GM12865 (cell line): ENCODE data around the gene GGN.
A peak's percentile ranks its signal among the peaks of the same experiment; 100 is the strongest.
"Not testable (repeated sequence)": the region's sequence is repeated elsewhere in the genome, so short reads cannot be mapped to it uniquely, and the experiment has no call there.

Experiments used
- DNase-seq: peaks from one replicate; pipeline ENCODE4 v3.0.0; 2010; ENCODE audit warnings: low read depth
- H3K4me3 ChIP-seq: 2 replicates; pipeline ENCODE4 v1.5.1; 2011; ENCODE audit warnings: mild to moderate bottlenecking, low read depth, low read length, control low read depth
- TF ChIP-seq, protein P1 (sequence below): IDR thresholded peaks from 2 replicates; pipeline ENCODE4 v1.5.1; 2011; ENCODE audit warnings: low read length, control low read depth, low read depth, inconsistent platforms; ENCODE audit not compliant: insufficient read depth; ENCODE audit errors: missing control alignments

GGN gene

DNA sequence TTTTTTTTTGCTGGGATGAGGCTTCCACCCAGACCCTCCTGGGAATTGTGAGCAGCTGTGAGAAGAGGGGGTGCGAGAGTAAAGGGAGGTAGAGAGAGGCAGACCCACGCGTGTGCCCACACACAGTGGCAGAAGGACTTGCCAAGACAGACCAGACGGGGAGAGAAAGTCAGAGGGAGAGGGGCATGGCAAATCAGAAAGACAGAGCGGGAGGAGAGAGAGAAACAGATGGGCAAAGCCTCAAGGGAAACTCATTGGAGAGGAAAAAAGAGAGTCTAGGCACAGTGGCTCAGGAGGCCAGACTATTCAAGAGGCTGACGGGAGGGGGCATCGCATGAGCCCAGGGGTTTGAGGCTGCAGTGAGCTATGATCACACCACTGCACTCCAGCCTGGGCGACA lies 35.2 kb downstream of the GGN start:
- TF ChIP-seq, protein P1, sequence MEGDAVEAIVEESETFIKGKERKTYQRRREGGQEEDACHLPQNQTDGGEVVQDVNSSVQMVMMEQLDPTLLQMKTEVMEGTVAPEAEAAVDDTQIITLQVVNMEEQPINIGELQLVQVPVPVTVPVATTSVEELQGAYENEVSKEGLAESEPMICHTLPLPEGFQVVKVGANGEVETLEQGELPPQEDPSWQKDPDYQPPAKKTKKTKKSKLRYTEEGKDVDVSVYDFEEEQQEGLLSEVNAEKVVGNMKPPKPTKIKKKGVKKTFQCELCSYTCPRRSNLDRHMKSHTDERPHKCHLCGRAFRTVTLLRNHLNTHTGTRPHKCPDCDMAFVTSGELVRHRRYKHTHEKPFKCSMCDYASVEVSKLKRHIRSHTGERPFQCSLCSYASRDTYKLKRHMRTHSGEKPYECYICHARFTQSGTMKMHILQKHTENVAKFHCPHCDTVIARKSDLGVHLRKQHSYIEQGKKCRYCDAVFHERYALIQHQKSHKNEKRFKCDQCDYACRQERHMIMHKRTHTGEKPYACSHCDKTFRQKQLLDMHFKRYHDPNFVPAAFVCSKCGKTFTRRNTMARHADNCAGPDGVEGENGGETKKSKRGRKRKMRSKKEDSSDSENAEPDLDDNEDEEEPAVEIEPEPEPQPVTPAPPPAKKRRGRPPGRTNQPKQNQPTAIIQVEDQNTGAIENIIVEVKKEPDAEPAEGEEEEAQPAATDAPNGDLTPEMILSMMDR = no peak
- no peak overlapping the region for H3K4me3 ChIP-seq
- DNase-seq = no peak

GRCh38 chr19:38351865-38352395 lies 35.9 kb downstream of the GGN start:
- DNase-seq = no peak
- H3K4me3 ChIP-seq = no peak overlapping the region
- TF ChIP-seq, protein P1 = no peak

GRCh38 chr19:38350883-38351282 lies 37.0 kb downstream of the GGN start:
- DNase-seq = no peak
- TF ChIP-seq, protein P1 = no peak
- H3K4me3 ChIP-seq = no peak overlapping the region

- H3K4me3 ChIP-seq = no peak overlapping the region
- TF ChIP-seq, protein P1 = no peak
Observed at GRCh38 chr19:38346837-38347236, 41.0 kb downstream of the GGN start.

DNA sequence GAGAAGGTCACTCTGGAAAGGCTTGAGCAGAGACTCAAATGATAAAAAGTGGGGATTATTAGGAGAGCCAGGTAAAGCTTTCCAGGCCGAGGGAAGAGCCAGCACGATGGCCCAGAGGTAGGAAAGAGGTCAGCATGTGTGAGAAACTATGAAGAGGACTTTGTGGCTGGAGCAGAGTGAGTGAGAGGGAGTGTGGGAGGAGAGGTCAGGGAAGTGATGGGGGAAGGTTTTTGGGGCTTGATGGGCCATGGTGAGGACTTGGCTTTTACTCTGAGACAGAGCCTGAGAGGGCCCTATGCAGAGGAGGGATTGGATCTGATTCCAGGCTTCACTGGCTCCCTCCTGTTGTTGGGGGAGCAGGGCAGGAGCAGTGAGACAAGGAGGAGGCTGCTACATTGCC lies 46.9 kb downstream of the GGN start:
- TF ChIP-seq, protein P1 = no peak
- no peak for DNase-seq
- H3K4me3 ChIP-seq = no peak overlapping the region

More at GRCh38 chr19:38346837-38347236, 41.0 kb downstream of the GGN start:
- DNase-seq = no peak

DNA sequence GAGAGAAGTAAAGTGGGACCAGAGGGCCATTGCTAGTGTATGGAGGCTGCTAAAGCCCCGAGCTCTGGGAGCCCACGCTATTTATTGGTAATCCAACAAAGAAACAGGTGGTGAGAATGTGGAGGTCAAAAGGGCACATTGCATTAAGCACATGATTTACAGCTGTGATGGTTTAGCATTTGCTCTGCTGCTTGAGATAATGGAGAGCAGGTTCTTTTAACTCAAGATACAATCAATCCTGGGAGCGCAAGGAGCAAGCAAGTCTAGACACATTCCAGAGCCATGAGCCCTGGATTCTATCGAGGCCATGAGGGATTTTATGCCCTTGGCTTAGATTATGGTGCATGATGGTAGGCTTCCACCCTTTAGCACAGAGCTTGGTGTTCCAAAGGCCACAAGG lies 48.8 kb downstream of the GGN start:
- not testable (repeated sequence) for H3K4me3 ChIP-seq, DNase-seq

GRCh38 chr19:38337360-38337653 lies 50.5 kb downstream of the GGN start:
- H3K4me3 ChIP-seq = peak overlapping the region; percentile 77
- DNase-seq = no peak
- TF ChIP-seq, protein P1 = no peak
